GM12873 (cell line): ENCODE data around the gene PHF23.

ENCODE experiments used
- CTCF ChIP-seq: IDR thresholded peaks from 2 replicates; pipeline ENCODE4 v1.5.1; 2012; ENCODE audit warnings: low read depth, mild to moderate bottlenecking, moderate library complexity, low read length, control low read depth; ENCODE audit not compliant: insufficient read depth; ENCODE audit errors: missing control alignments

PHF23 gene

GRCh38 chr17:7213895-7214299 is 25.4 kb downstream of the PHF23 start:
- peak; percentile 59 for TF ChIP-seq CTCF

DNA sequence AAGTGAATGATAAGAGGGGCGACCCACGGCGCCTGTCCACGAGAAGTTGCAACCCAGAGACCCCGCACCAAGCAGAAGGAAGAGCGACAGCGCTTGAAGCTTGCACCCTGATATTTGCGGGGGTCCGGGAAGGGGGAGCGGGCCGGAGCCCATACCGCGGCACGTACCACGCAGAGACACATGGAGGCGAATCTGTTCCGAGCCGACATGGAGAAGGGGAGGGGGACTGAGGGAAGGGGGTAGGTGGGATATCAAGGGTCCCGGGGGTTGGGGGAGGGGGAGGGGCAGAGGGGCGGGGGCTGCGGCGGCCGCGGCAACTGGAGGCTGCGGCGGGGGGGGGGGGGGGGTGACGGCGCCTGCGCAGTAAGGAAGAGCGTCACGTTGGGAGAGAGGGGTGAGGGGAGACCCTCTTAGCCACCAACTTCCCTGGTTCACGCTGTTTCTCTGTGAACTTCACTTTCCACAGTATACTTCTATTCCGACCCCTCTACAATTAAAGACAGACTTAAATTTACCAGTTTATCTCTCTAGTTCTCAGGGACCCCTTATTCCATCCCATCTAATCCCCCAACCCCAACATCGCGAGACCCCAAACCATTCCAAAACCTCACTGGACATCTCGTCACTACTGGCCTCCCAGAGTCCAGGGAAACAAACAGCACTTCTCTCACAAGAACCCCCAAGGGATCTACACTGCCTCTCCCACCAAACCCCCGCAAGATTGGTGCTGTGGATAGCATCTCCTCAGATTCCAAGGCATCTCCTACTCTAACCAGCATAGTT is 27.6 kb downstream of the PHF23 start:
- TF ChIP-seq CTCF = no peak

DNA sequence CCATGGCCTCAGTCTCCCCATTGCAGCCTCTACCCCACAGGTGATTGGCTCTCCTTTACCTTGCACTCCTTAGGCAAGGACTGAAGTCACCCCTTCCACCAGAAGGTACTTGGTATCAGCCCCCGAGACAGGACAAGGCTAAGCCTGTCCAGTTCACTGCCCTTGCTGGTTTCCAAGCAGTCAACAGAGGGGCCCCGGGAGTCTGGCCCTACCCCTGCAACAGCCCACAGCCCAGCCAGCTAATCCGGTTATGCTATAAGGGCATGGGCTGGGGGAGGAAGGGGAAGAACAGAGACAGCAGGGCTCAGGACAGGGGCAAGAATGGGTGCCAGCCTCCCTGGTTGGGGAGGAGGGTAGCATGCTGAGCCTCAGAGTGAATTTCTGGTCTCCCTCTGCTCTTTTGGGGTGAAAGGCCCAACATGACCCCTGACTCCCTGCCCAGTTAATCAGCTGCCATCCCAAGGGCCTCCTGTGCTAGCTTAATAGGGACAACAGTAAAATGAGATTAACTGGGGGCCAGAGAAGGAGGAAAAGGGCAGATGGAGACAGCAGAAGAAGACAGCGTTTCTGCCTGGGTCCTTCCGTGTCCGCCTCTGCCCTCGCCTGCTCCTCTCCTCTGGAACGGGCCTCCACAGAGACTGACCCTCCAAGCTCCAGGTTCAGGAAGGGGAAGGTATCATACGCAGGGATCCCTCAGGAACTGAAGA is 30.4 kb downstream of the PHF23 start:
- TF ChIP-seq CTCF = no peak

DNA sequence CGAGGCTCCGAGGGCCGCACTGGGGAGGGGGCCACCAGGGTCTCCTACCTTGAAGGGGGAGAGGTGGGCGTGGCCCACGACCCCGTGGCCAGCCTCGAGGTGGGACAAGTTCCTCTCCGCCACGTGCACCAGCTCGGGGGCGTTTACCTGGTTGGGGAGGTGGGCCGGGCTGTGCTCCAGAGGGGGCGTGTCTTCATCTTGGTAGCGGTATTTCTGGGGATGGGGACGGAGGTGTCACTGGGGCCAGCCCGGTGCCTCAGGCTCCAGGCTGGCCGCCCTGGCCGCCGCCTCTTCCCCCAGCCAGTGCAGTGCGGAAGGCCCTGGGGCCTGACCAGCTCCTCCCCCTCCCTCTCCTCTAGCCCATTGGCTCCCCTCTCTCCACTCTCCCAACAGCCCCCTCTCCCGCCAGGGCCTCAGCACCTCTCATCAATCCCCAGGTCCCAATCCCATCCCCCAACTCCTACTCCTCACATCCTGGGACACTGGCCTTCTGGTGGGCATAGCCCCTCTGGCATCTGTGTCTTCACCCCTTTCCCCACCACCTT is 31.2 kb downstream of the PHF23 start:
- no peak for TF ChIP-seq CTCF

DNA sequence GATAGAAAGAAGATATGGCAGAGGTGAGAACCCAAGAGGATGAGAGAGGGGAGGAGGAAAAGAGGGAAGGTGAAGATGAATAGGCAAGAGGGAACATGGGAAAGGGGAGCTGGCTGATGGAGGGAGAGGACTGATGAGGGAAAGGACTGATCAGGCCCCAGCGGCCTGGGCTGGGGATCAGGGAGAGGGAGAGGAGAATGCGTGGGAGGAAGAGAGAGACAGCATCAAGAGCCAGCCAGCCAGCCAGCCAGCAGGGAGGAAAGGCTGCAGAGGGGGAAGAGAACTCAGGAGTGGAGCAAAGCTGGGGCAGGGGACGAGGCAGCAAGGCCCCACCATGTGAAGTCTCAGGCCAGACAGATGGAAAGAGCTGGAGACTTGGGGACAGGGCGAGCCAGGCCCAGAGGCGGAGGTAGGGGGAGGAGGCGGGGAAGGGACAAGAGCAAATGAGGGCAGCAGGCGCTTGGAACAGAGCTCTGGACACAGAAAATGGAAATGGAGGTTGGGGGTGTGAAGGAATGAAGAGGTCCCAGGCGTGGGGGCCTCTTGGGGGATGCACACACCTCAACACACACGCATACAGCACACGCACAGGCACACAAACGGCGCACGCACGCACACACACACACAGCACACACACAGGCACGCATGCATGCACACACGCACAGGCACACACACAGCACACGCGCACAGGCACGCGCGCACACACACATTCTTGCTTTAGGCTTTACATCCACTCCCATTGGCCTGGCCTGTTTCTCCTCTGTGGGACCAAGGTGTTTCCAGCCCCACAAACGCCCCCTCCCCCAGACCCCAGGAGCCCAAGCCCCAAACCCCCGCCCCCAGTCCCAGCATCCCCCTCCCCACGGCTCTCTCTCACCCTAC is 31.9 kb downstream of the PHF23 start:
- no peak for TF ChIP-seq CTCF

- no peak for TF ChIP-seq CTCF
These were observed 33.7 kb downstream of the PHF23 start for GRCh38 chr17:7205561-7205960.
